Keratinocyte (primary cell): ENCODE measurements around the gene P4HB.

Source experiments
- EZH2 ChIP-seq: IDR thresholded peaks from one replicate; pipeline ENCODE4 v1.6.1; 2012; ENCODE audit warnings: inconsistent platforms, mild to moderate bottlenecking, low read length, moderate library complexity
- TF ChIP-seq, protein P1 (sequence below), 3 experiments: IDR thresholded peaks in 1 of 3; conservative IDR thresholded peaks in 1 of 3; optimal IDR thresholded peaks in 1 of 3; 2 replicates in 2 of 3; 3 replicates in 1 of 3; pipeline versions ENCODE3 to v1.5.1; 2011; ENCODE audit warnings: low read length in 3 of 3, mild to moderate bottlenecking in 3 of 3, moderate library complexity in 2 of 3, control low read depth in 1 of 3, inconsistent platforms in 1 of 3; ENCODE audit not compliant: insufficient read depth in 2 of 3; ENCODE audit errors: extremely low read depth in 1 of 3

DNA sequence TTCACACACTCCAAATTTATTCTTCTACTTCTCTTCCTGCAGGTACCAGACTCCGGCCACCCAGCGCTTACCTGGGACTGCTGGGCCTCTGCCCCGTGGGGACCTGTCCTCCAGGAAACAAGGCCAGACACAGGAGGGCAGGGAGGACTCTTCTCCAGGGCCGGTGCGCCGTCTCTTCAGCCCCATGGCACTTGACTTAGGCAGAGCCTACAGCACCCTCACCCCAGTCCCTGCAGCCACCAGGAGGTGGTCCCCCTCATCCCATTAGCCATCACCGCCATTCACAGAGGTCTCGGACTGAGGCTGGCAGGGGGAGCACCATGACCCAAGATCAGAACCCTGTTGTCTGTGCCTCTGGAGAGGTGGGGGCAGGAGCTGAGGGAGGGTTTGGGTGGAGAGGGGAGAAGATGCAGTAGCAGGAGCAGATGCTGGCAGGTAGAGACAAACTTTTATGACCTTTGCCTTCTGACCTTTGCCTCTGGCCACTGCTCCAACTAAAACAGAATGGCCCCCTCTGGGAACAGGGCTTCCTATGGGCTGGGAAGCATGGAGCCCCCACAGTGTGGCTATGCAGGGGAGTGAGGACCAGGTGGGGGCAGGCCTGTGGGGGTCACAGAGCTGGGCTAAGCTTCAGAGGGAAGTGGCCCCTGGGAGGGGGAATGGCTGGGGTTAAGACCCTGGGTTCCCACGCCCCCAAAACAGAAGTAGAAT lies 58.1 kb downstream of the P4HB start:
- TF ChIP-seq, protein P1, sequence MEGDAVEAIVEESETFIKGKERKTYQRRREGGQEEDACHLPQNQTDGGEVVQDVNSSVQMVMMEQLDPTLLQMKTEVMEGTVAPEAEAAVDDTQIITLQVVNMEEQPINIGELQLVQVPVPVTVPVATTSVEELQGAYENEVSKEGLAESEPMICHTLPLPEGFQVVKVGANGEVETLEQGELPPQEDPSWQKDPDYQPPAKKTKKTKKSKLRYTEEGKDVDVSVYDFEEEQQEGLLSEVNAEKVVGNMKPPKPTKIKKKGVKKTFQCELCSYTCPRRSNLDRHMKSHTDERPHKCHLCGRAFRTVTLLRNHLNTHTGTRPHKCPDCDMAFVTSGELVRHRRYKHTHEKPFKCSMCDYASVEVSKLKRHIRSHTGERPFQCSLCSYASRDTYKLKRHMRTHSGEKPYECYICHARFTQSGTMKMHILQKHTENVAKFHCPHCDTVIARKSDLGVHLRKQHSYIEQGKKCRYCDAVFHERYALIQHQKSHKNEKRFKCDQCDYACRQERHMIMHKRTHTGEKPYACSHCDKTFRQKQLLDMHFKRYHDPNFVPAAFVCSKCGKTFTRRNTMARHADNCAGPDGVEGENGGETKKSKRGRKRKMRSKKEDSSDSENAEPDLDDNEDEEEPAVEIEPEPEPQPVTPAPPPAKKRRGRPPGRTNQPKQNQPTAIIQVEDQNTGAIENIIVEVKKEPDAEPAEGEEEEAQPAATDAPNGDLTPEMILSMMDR (optimal IDR thresholded peaks at IDR 0.05 in 1 of 3, IDR thresholded peaks at IDR 0.05 in 1 of 3, conservative IDR thresholded peaks at IDR 0.05 in 1 of 3; ENCODE audit: extremely low read depth in 1 of 3, insufficient read depth in 2 of 3, low read length in 3 of 3): no peak
- no peak for TF ChIP-seq EZH2
